Measurements from ENCODE around the gene TYMP.

- no peak for TF ChIP-seq CTCF (conservative IDR thresholded peaks at IDR 0.05; ENCODE audit: low read depth, low read length)
- TF ChIP-seq EZH2 (IDR thresholded peaks at IDR 0.05; ENCODE audit: borderline replicate concordance, low read depth, low read length, poor library complexity, severe bottlenecking), result no peak
Observed at GRCh38 chr22:50545522-50546325, 15.9 kb upstream of the TYMP start, which contains the start of gene KLHDC7B.
